HEK293 (cell line): ENCODE measurements around the gene GJA9.

ENCODE experiments used
- EGR2 ChIP-seq: fragments of 450-650 bp; formaldehyde crosslinking; IDR thresholded peaks from 2 replicates; pipeline ENCODE4 v1.5.1; 2016; ENCODE audit warnings: low read depth, missing biosample characterization, missing genetic modification characterization
- GLIS1 ChIP-seq: fragments of 450-650 bp; formaldehyde crosslinking; IDR thresholded peaks from 2 replicates; pipeline ENCODE4 v1.5.1; 2016; ENCODE audit warnings: missing biosample characterization, missing genetic modification characterization
- KLF1 ChIP-seq: fragments of 450-650 bp; formaldehyde crosslinking; IDR thresholded peaks from 2 replicates; pipeline ENCODE4 v1.5.1; 2016; ENCODE audit warnings: missing biosample characterization, missing genetic modification characterization
- OVOL3 ChIP-seq: fragments of 450-650 bp; formaldehyde crosslinking; IDR thresholded peaks from 2 replicates; pipeline ENCODE4 v1.5.1; 2016; ENCODE audit warnings: missing biosample characterization, missing genetic modification characterization
- RBAK ChIP-seq: fragments of 450-650 bp; formaldehyde crosslinking; IDR thresholded peaks from 2 replicates; pipeline ENCODE4 v1.5.1; 2016; ENCODE audit warnings: missing biosample characterization, missing genetic modification characterization
- SP2 ChIP-seq: fragments of 450-650 bp; formaldehyde crosslinking; IDR thresholded peaks from 2 replicates; pipeline ENCODE4 v1.5.1; 2016; ENCODE audit warnings: missing biosample characterization, missing genetic modification characterization
- YY1 ChIP-seq: fragments of 450-650 bp; formaldehyde crosslinking; IDR thresholded peaks from 2 replicates; pipeline ENCODE4 v1.5.1; 2018; ENCODE audit warnings: missing biosample characterization, missing genetic modification characterization
- ZBTB7A ChIP-seq: fragments of 450-650 bp; formaldehyde crosslinking; IDR thresholded peaks from 2 replicates; pipeline ENCODE4 v1.5.1; 2016; ENCODE audit warnings: low read depth, missing biosample characterization, missing genetic modification characterization
- ZEB2 ChIP-seq: fragments of 450-650 bp; formaldehyde crosslinking; IDR thresholded peaks from 2 replicates; pipeline ENCODE4 v1.5.1; 2016; ENCODE audit warnings: missing biosample characterization, missing genetic modification characterization
- ZNF10 ChIP-seq: fragments of 450-650 bp; formaldehyde crosslinking; IDR thresholded peaks from 2 replicates; pipeline ENCODE4 v1.5.1; 2017; ENCODE audit warnings: missing biosample characterization, missing genetic modification characterization
- ZNF112 ChIP-seq: fragments of 450-650 bp; formaldehyde crosslinking; IDR thresholded peaks from 2 replicates; pipeline ENCODE4 v1.5.0; 2017; ENCODE audit warnings: missing biosample characterization, missing genetic modification characterization
- ZNF132 ChIP-seq: fragments of 450-650 bp; formaldehyde crosslinking; IDR thresholded peaks from 2 replicates; pipeline ENCODE4 v1.5.1; 2017; ENCODE audit warnings: missing biosample characterization, missing genetic modification characterization, borderline replicate concordance
- ZNF140 ChIP-seq: fragments of 450-650 bp; formaldehyde crosslinking; IDR thresholded peaks from 2 replicates; pipeline ENCODE4 v1.5.1; 2016; ENCODE audit warnings: missing biosample characterization, missing genetic modification characterization
- ZNF169 ChIP-seq: fragments of 450-650 bp; formaldehyde crosslinking; IDR thresholded peaks from 2 replicates; pipeline ENCODE4 v1.5.1; 2016; ENCODE audit warnings: missing biosample characterization, missing genetic modification characterization
- ZNF184 ChIP-seq: fragments of 450-650 bp; IDR thresholded peaks from 2 replicates; pipeline ENCODE4 v1.5.1; 2018; ENCODE audit warnings: missing biosample characterization, mild to moderate bottlenecking, missing genetic modification characterization
- ZNF2 ChIP-seq: fragments of 450-650 bp; formaldehyde crosslinking; IDR thresholded peaks from 2 replicates; pipeline ENCODE4 v1.5.1; 2016; ENCODE audit warnings: missing biosample characterization, missing genetic modification characterization
- ZNF211 ChIP-seq: fragments of 450-650 bp; formaldehyde crosslinking; IDR thresholded peaks from 2 replicates; pipeline ENCODE4 v1.5.1; 2016; ENCODE audit warnings: low read depth, missing biosample characterization, missing genetic modification characterization
- ZNF426 ChIP-seq: fragments of 450-650 bp; formaldehyde crosslinking; IDR thresholded peaks from 2 replicates; pipeline ENCODE4 v1.5.1; 2017; ENCODE audit warnings: missing biosample characterization, missing genetic modification characterization, mild to moderate bottlenecking, inconsistent platforms, moderate library complexity
- ZNF473 ChIP-seq: fragments of 450-650 bp; formaldehyde crosslinking; IDR thresholded peaks from 2 replicates; pipeline ENCODE4 v1.5.1; 2017; ENCODE audit warnings: missing biosample characterization, missing genetic modification characterization
- ZNF521 ChIP-seq: fragments of 450-650 bp; formaldehyde crosslinking; IDR thresholded peaks from 2 replicates; pipeline ENCODE4 v1.5.1; 2017; ENCODE audit warnings: missing biosample characterization, mild to moderate bottlenecking, missing genetic modification characterization
- ZNF530 ChIP-seq: fragments of 450-650 bp; formaldehyde crosslinking; IDR thresholded peaks from 2 replicates; pipeline ENCODE4 v1.5.1; 2016; ENCODE audit warnings: low read depth, missing biosample characterization, missing genetic modification characterization
- ZNF548 ChIP-seq: fragments of 450-650 bp; formaldehyde crosslinking; IDR thresholded peaks from 2 replicates; pipeline ENCODE4 v1.5.1; 2016; ENCODE audit warnings: missing biosample characterization, missing genetic modification characterization
- ZNF571 ChIP-seq: fragments of 450-650 bp; formaldehyde crosslinking; IDR thresholded peaks from 2 replicates; pipeline ENCODE4 v1.5.0; 2017; ENCODE audit warnings: missing biosample characterization, missing genetic modification characterization
- ZNF600 ChIP-seq: fragments of 450-650 bp; formaldehyde crosslinking; IDR thresholded peaks from 2 replicates; pipeline ENCODE4 v1.5.1; 2016; ENCODE audit warnings: missing biosample characterization, missing genetic modification characterization
- ZNF621 ChIP-seq: fragments of 450-650 bp; formaldehyde crosslinking; IDR thresholded peaks from 2 replicates; pipeline ENCODE4 v1.5.1; 2017; ENCODE audit warnings: missing biosample characterization, missing genetic modification characterization
- ZNF623 ChIP-seq: fragments of 450-650 bp; formaldehyde crosslinking; IDR thresholded peaks from 2 replicates; pipeline ENCODE4 v1.5.1; 2016; ENCODE audit warnings: missing biosample characterization, missing genetic modification characterization
- ZNF629 ChIP-seq: fragments of 450-650 bp; formaldehyde crosslinking; IDR thresholded peaks from 2 replicates; pipeline ENCODE4 v1.5.1; 2017; ENCODE audit warnings: missing biosample characterization, missing genetic modification characterization
- ZNF654 ChIP-seq: fragments of 450-650 bp; formaldehyde crosslinking; IDR thresholded peaks from 2 replicates; pipeline ENCODE4 v1.5.1; 2016; ENCODE audit warnings: low read depth, missing biosample characterization, missing genetic modification characterization
- ZNF768 ChIP-seq: fragments of 450-650 bp; formaldehyde crosslinking; IDR thresholded peaks from 2 replicates; pipeline ENCODE4 v1.5.1; 2018; ENCODE audit warnings: missing biosample characterization, mild to moderate bottlenecking, missing genetic modification characterization
- ZSCAN16 ChIP-seq: fragments of 450-650 bp; formaldehyde crosslinking; IDR thresholded peaks from 2 replicates; pipeline ENCODE4 v1.5.1; 2016; ENCODE audit warnings: missing biosample characterization, missing genetic modification characterization
- ZSCAN23 ChIP-seq: fragments of 450-650 bp; formaldehyde crosslinking; IDR thresholded peaks from 2 replicates; pipeline ENCODE4 v1.5.1; 2016; ENCODE audit warnings: missing biosample characterization, missing genetic modification characterization
- ZSCAN30 ChIP-seq: fragments of 450-650 bp; IDR thresholded peaks from 2 replicates; pipeline ENCODE4 v1.5.1; 2018; ENCODE audit warnings: missing biosample characterization, mild to moderate bottlenecking, missing genetic modification characterization, moderate library complexity
- TF ChIP-seq, protein P1 (sequence below): fragments of 450-650 bp; formaldehyde crosslinking; IDR thresholded peaks from 2 replicates; pipeline ENCODE4 v1.5.1; 2016; ENCODE audit warnings: missing biosample characterization, missing genetic modification characterization
- TF ChIP-seq, protein P2 (sequence below): fragments of 450-650 bp; formaldehyde crosslinking; IDR thresholded peaks from 2 replicates; pipeline ENCODE4 v1.5.1; 2016; ENCODE audit warnings: missing biosample characterization, missing genetic modification characterization
- TF ChIP-seq, protein P3 (sequence below): fragments of 450-650 bp; formaldehyde crosslinking; IDR thresholded peaks from 2 replicates; pipeline ENCODE4 v1.5.1; 2016; ENCODE audit warnings: missing biosample characterization, missing genetic modification characterization
- TF ChIP-seq, protein P4 (sequence below): fragments of 450-650 bp; formaldehyde crosslinking; IDR thresholded peaks from 2 replicates; pipeline ENCODE4 v1.5.1; 2016; ENCODE audit warnings: missing biosample characterization, missing genetic modification characterization

GJA9 gene

DNA sequence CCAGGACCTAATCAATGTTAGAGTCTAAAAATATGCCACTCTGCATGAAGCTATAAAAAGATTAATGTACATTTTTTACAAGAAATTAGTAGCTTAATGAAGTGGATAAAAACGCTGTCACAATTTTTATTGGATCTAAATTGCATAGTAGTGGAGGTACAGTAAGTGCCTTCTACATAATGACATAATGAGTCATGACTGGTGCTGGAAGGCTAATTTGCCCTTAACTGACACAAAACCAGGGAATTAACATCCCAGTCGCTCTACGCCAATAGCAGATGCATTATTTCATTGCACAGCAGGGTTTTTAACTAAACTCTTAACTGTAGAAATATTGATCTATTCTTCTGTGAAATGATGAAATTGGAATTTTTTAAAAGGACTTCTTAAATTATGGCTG, 55.1 kb downstream of the GJA9 start (continued):
- TF ChIP-seq ZNF426 (tag by site-specific recombination) (no peak), ZNF548 (no peak), ZNF623 (tag by site-specific recombination) (no peak), ZNF2 (tag by site-specific recombination) (0 out of 2 replicates have a peak, but pooled peaks have one; percentile 22), ZSCAN30 (no peak), ZNF571 (tag by site-specific recombination) (no peak), ZSCAN23 (tag by site-specific recombination) (no peak), EGR2 (tag by site-specific recombination) (no peak), ZBTB7A (tag by site-specific recombination) (no peak), ZNF629 (peak; percentile 67), ZNF169 (tag by site-specific recombination) (no peak), OVOL3 (tag by site-specific recombination) (no peak), ZNF211 (tag by site-specific recombination) (no peak), GLIS1 (tag by site-specific recombination) (no peak), KLF1 (tag by site-specific recombination) (no peak), ZNF10 (no peak), ZNF132 (tag by site-specific recombination) (no peak), ZNF768 (tag by site-specific recombination) (no peak), ZNF600 (tag by site-specific recombination) (0 out of 2 replicates have a peak, but pooled peaks have one; percentile 43), ZNF184 (tag by site-specific recombination) (peak; percentile 28; the same call in 1 of the 2 replicates), ZNF654 (tag by site-specific recombination) (no peak), ZNF521 (tag by site-specific recombination) (no peak), ZSCAN16 (tag by site-specific recombination) (no peak), ZEB2 (tag by site-specific recombination) (peak; percentile 54; the same call in 1 of the 2 replicates), RBAK (tag by site-specific recombination) (no peak), ZNF530 (tag by site-specific recombination) (no peak), ZNF621 (tag by site-specific recombination) (no peak), SP2 (no peak), YY1 (tag by site-specific recombination) (no peak), ZNF112 (tag by site-specific recombination) (no peak), ZNF473 (tag by site-specific recombination) (no peak), ZNF140 (tag by site-specific recombination) (no peak)
- TF ChIP-seq, protein P1, sequence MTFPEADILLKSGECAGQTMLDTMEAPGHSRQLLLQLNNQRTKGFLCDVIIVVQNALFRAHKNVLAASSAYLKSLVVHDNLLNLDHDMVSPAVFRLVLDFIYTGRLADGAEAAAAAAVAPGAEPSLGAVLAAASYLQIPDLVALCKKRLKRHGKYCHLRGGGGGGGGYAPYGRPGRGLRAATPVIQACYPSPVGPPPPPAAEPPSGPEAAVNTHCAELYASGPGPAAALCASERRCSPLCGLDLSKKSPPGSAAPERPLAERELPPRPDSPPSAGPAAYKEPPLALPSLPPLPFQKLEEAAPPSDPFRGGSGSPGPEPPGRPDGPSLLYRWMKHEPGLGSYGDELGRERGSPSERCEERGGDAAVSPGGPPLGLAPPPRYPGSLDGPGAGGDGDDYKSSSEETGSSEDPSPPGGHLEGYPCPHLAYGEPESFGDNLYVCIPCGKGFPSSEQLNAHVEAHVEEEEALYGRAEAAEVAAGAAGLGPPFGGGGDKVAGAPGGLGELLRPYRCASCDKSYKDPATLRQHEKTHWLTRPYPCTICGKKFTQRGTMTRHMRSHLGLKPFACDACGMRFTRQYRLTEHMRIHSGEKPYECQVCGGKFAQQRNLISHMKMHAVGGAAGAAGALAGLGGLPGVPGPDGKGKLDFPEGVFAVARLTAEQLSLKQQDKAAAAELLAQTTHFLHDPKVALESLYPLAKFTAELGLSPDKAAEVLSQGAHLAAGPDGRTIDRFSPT (tag by site-specific recombination) = no peak
- TF ChIP-seq, protein P2, sequence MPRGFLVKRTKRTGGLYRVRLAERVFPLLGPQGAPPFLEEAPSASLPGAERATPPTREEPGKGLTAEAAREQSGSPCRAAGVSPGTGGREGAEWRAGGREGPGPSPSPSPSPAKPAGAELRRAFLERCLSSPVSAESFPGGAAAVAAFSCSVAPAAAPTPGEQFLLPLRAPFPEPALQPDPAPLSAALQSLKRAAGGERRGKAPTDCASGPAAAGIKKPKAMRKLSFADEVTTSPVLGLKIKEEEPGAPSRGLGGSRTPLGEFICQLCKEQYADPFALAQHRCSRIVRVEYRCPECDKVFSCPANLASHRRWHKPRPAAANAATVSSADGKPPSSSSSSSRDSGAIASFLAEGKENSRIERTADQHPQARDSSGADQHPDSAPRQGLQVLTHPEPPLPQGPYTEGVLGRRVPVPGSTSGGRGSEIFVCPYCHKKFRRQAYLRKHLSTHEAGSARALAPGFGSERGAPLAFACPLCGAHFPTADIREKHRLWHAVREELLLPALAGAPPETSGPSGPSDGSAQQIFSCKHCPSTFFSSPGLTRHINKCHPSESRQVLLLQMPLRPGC = peak; percentile 58; the same call in 1 of the 2 replicates
- TF ChIP-seq, protein P3, sequence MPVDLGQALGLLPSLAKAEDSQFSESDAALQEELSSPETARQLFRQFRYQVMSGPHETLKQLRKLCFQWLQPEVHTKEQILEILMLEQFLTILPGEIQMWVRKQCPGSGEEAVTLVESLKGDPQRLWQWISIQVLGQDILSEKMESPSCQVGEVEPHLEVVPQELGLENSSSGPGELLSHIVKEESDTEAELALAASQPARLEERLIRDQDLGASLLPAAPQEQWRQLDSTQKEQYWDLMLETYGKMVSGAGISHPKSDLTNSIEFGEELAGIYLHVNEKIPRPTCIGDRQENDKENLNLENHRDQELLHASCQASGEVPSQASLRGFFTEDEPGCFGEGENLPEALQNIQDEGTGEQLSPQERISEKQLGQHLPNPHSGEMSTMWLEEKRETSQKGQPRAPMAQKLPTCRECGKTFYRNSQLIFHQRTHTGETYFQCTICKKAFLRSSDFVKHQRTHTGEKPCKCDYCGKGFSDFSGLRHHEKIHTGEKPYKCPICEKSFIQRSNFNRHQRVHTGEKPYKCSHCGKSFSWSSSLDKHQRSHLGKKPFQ (tag by site-specific recombination) = no peak
- TF ChIP-seq, protein P4, sequence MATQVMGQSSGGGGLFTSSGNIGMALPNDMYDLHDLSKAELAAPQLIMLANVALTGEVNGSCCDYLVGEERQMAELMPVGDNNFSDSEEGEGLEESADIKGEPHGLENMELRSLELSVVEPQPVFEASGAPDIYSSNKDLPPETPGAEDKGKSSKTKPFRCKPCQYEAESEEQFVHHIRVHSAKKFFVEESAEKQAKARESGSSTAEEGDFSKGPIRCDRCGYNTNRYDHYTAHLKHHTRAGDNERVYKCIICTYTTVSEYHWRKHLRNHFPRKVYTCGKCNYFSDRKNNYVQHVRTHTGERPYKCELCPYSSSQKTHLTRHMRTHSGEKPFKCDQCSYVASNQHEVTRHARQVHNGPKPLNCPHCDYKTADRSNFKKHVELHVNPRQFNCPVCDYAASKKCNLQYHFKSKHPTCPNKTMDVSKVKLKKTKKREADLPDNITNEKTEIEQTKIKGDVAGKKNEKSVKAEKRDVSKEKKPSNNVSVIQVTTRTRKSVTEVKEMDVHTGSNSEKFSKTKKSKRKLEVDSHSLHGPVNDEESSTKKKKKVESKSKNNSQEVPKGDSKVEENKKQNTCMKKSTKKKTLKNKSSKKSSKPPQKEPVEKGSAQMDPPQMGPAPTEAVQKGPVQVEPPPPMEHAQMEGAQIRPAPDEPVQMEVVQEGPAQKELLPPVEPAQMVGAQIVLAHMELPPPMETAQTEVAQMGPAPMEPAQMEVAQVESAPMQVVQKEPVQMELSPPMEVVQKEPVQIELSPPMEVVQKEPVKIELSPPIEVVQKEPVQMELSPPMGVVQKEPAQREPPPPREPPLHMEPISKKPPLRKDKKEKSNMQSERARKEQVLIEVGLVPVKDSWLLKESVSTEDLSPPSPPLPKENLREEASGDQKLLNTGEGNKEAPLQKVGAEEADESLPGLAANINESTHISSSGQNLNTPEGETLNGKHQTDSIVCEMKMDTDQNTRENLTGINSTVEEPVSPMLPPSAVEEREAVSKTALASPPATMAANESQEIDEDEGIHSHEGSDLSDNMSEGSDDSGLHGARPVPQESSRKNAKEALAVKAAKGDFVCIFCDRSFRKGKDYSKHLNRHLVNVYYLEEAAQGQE = no peak
